ENCODE measurements around the gene RARB.

Gene RARB

GRCh38 chr3:25536521-25537391, 108.7 kb downstream of the RARB start:
- no peak for TF ChIP-seq CSDC2 (CRISPR knock-in tag; IDR thresholded peaks at IDR 0.05)
- no peak for TF ChIP-seq ZNF8 (CRISPR knock-in tag; IDR thresholded peaks at IDR 0.05)
- TF ChIP-seq ZNF70 (CRISPR knock-in tag; IDR thresholded peaks at IDR 0.05) = no peak
- no peak for TF ChIP-seq ESRRG (CRISPR knock-in tag; IDR thresholded peaks at IDR 0.05)
- no peak for TF ChIP-seq ZFP30 (CRISPR knock-in tag; IDR thresholded peaks at IDR 0.05)
- TF ChIP-seq POU6F1 (CRISPR knock-in tag; IDR thresholded peaks at IDR 0.05; ENCODE audit: borderline replicate concordance, low read depth) = no peak
- no peak for TF ChIP-seq ZFP3 (CRISPR knock-in tag; IDR thresholded peaks at IDR 0.05)
- TF ChIP-seq CREB5 (CRISPR knock-in tag; IDR thresholded peaks at IDR 0.05; ENCODE audit: low read depth) = no peak
- TF ChIP-seq TOX (CRISPR knock-in tag; IDR thresholded peaks at IDR 0.05; ENCODE audit: borderline replicate concordance) = no peak
- TF ChIP-seq ZC3H10 (CRISPR knock-in tag; IDR thresholded peaks at IDR 0.05) = no peak
- TF ChIP-seq RARB (CRISPR knock-in tag; IDR thresholded peaks at IDR 0.05) = no peak
- TF ChIP-seq, protein P1, sequence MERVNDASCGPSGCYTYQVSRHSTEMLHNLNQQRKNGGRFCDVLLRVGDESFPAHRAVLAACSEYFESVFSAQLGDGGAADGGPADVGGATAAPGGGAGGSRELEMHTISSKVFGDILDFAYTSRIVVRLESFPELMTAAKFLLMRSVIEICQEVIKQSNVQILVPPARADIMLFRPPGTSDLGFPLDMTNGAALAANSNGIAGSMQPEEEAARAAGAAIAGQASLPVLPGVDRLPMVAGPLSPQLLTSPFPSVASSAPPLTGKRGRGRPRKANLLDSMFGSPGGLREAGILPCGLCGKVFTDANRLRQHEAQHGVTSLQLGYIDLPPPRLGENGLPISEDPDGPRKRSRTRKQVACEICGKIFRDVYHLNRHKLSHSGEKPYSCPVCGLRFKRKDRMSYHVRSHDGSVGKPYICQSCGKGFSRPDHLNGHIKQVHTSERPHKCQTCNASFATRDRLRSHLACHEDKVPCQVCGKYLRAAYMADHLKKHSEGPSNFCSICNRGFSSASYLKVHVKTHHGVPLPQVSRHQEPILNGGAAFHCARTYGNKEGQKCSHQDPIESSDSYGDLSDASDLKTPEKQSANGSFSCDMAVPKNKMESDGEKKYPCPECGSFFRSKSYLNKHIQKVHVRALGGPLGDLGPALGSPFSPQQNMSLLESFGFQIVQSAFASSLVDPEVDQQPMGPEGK (CRISPR knock-in tag; IDR thresholded peaks at IDR 0.05; ENCODE audit: borderline replicate concordance) = no peak
- TF ChIP-seq PPARA (CRISPR knock-in tag; IDR thresholded peaks at IDR 0.05; ENCODE audit: borderline replicate concordance) = no peak
- TF ChIP-seq OSR1 (CRISPR knock-in tag; IDR thresholded peaks at IDR 0.05) = no peak
- no peak for TF ChIP-seq GLIS3 (CRISPR knock-in tag; IDR thresholded peaks at IDR 0.05)
- TF ChIP-seq, protein P2, sequence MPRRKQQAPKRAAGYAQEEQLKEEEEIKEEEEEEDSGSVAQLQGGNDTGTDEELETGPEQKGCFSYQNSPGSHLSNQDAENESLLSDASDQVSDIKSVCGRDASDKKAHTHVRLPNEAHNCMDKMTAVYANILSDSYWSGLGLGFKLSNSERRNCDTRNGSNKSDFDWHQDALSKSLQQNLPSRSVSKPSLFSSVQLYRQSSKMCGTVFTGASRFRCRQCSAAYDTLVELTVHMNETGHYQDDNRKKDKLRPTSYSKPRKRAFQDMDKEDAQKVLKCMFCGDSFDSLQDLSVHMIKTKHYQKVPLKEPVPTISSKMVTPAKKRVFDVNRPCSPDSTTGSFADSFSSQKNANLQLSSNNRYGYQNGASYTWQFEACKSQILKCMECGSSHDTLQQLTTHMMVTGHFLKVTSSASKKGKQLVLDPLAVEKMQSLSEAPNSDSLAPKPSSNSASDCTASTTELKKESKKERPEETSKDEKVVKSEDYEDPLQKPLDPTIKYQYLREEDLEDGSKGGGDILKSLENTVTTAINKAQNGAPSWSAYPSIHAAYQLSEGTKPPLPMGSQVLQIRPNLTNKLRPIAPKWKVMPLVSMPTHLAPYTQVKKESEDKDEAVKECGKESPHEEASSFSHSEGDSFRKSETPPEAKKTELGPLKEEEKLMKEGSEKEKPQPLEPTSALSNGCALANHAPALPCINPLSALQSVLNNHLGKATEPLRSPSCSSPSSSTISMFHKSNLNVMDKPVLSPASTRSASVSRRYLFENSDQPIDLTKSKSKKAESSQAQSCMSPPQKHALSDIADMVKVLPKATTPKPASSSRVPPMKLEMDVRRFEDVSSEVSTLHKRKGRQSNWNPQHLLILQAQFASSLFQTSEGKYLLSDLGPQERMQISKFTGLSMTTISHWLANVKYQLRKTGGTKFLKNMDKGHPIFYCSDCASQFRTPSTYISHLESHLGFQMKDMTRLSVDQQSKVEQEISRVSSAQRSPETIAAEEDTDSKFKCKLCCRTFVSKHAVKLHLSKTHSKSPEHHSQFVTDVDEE (CRISPR knock-in tag; IDR thresholded peaks at IDR 0.05) = no peak
- no peak for TF ChIP-seq SNAI2 (CRISPR knock-in tag; IDR thresholded peaks at IDR 0.05)
- TF ChIP-seq TCF4 (CRISPR knock-in tag; IDR thresholded peaks at IDR 0.05; ENCODE audit: borderline replicate concordance) = no peak
- no peak for TF ChIP-seq ISL1 (CRISPR knock-in tag; IDR thresholded peaks at IDR 0.05)
- no peak for TF ChIP-seq BACH2 (CRISPR knock-in tag; IDR thresholded peaks at IDR 0.05; ENCODE audit: borderline replicate concordance)
- no peak for ATAC-seq

DNA sequence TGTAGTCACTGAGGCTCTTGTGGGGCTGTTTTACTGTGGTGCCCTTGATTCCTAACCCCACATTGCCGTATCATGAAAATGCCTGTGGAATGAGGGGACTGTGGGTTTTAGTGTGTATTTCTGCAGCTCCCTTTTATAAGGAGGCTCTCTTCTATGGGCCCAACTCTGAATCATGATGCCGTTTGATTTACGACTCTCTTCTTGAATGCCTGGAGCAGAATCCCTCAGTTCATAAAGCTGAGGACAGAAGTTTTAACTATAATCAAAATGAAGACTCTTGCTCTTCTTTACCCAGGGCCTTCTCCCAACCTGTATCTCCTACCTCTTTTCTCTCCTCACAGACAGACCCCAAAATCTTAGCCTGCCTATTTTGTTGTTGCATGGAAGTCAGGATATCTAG, 109.5 kb downstream of the RARB start:
- no peak for ATAC-seq
- no peak for TF ChIP-seq POU6F1 (CRISPR knock-in tag; IDR thresholded peaks at IDR 0.05; ENCODE audit: borderline replicate concordance, low read depth)
- TF ChIP-seq RARB (CRISPR knock-in tag; IDR thresholded peaks at IDR 0.05) = no peak
- TF ChIP-seq TOX (CRISPR knock-in tag; IDR thresholded peaks at IDR 0.05; ENCODE audit: borderline replicate concordance) = no peak
- no peak for TF ChIP-seq CSDC2 (CRISPR knock-in tag; IDR thresholded peaks at IDR 0.05)
- no peak for TF ChIP-seq ARNTL (CRISPR knock-in tag; IDR thresholded peaks at IDR 0.05; ENCODE audit: borderline replicate concordance, low read depth)
- TF ChIP-seq ZC3H10 (CRISPR knock-in tag; IDR thresholded peaks at IDR 0.05) = no peak
- no peak for TF ChIP-seq OSR1 (CRISPR knock-in tag; IDR thresholded peaks at IDR 0.05)
- no peak for TF ChIP-seq ZNF70 (CRISPR knock-in tag; IDR thresholded peaks at IDR 0.05)
- TF ChIP-seq ISL1 (CRISPR knock-in tag; IDR thresholded peaks at IDR 0.05) = no peak
- no peak for TF ChIP-seq ZFP30 (CRISPR knock-in tag; IDR thresholded peaks at IDR 0.05)
- no peak for TF ChIP-seq GLIS3 (CRISPR knock-in tag; IDR thresholded peaks at IDR 0.05)
- TF ChIP-seq, protein P3, sequence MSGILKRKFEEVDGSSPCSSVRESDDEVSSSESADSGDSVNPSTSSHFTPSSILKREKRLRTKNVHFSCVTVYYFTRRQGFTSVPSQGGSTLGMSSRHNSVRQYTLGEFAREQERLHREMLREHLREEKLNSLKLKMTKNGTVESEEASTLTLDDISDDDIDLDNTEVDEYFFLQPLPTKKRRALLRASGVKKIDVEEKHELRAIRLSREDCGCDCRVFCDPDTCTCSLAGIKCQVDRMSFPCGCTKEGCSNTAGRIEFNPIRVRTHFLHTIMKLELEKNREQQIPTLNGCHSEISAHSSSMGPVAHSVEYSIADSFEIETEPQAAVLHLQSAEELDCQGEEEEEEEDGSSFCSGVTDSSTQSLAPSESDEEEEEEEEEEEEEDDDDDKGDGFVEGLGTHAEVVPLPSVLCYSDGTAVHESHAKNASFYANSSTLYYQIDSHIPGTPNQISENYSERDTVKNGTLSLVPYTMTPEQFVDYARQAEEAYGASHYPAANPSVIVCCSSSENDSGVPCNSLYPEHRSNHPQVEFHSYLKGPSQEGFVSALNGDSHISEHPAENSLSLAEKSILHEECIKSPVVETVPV (CRISPR knock-in tag; IDR thresholded peaks at IDR 0.05) = no peak
- no peak for TF ChIP-seq ZNF8 (CRISPR knock-in tag; IDR thresholded peaks at IDR 0.05)
- TF ChIP-seq CREB5 (CRISPR knock-in tag; IDR thresholded peaks at IDR 0.05; ENCODE audit: low read depth) = no peak
- TF ChIP-seq, protein P2 (CRISPR knock-in tag; IDR thresholded peaks at IDR 0.05) = no peak
- TF ChIP-seq PPARA (CRISPR knock-in tag; IDR thresholded peaks at IDR 0.05; ENCODE audit: borderline replicate concordance) = no peak

Measured in SK-N-SH treated with all-trans-retinoic acid at 6 μM for 48 hours (cell line).